HG03558 (cell line): Measurements from ENCODE around the gene ZFP28.

Experiments
- ATAC-seq: cut with Tn5 transposase; IDR thresholded peaks from one replicate; pipeline ENCODE4 v1.9.1; 2021; ENCODE audit warnings: moderate number of reproducible peaks; ENCODE audit not compliant: unreplicated experiment; ENCODE audit errors: extremely low read depth

Gene ZFP28

DNA sequence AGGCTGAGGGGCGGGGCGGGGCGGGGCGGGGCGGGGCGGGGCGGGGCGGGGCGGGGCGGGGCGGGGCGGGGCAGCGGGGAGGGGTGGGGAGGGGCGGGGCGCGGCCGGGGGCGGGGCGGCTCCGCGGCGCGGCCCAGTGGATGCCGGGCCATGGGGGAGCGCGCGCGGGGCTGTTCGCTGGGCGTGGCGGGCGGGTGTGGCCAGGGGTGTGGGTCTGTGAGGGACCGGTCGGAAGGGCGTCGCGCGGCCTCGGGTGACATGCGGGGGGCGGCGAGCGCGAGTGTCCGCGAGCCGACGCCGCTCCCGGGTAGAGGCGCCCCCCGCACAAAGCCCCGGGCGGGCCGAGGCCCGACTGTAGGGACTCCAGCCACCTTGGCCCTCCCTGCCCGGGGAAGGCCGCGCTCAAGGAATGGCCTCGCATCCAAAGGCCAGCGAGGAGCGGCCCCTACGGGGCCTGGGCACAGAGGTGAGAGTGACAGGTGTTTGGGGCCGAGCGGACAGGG is at the start of gene ZFP28:
Gene ZFP28 (plus strand): TSS at position 188 of the 503 bp plus-strand sequence. CDS start 71 bp downstream, at position 259.
- no peak for ATAC-seq

DNA sequence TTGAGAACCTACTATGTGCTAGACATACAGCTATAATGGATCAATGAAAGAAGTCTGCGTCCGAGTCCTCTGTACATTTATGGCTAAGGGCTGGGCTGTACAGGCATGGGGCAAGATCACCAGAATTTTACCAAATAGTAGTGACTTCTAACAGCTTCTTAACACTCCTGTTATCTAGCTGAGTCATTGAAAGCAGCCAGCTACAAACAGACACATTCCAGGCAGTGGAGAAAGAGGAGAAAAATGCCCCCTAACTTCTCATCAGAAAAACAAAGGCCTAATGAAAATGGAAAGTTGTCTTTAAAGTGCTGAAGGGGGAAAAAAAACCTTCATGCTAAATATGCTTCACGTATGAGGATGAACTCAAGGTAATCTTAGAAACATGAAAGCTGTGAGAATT is 47.3 kb upstream of the ZFP28 start:
- no peak for ATAC-seq

DNA sequence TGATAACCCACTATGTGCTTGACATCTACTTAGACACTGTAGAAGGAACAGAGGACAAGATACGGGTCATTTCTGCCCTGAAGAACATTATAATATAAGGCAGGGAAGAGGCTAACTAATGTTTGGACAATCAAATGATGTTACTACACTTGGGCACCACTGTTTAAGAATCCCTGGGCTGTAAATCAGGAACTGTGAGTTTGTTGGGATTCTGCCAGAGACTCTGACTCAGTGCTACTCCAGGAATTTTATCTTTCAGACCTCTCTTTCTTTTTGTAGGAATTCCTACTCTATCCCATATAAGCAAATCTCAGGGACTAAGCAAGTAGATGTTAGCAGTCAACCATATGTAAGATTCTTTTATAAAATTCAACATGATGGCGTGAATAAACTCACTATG is 34.2 kb upstream of the ZFP28 start:
- ATAC-seq = no peak

- no peak for ATAC-seq
These were observed 31.1 kb upstream of the ZFP28 start, which contains the start of gene ZNF471 for GRCh38 chr19:56507446-56508289. Gene ZNF471 (plus strand): TSS chr19:56507855. CDS start chr19:56511572, 3,717 bp downstream.

GRCh38 chr19:56508290-56508778 is 30.4 kb upstream of the ZFP28 start:
- no peak for ATAC-seq

GRCh38 chr19:56525214-56525860 is 13.4 kb upstream of the ZFP28 start:
- no peak for ATAC-seq

DNA sequence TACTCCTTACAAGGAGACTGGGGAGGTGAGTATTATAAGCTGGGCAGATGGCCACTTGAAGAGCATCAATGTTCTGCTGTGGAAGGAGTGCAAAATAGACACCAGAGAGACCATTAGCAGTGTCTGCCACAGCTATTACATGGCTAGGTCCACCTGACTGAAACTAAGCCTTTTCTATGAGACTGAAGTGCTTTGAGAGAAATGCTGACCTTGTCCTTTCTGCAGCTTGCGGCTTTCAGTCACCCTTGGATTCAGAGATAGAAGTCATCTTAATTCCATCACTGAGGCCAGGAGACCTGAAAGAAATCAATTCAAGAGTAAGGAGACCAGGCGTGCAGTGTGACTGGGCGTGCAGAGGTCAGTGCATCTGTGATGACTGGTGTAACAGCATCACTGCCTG is 1.3 kb upstream of the ZFP28 start:
- no peak for ATAC-seq

DNA sequence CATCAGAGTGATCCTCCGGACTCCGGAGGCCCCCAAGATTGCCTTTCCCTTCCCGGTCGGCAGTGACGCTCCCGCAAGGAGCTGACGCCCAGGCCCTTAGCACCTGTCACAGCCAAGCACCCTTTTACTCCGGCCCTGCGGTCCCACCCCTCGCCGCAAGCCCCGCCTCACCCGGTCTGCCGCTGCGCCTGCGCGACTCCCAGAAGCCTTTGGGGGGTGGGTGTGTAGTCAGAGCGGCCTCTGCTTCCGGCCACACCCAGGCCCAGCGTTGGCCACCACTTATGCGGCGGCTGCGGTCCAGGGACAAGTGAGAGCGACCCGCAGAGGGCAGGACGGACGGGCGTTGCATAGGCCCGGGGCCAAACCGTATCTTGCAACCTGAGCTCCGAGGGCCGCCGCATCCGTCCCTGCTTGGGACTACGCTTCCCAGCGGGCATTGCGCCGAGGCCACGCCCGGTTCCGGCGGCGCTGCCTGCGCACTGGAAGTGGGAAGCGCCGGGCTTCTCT is 441 bp upstream of the ZFP28 start:
- ATAC-seq = no peak

- ATAC-seq = no peak
These were observed 5.0 kb downstream of the ZFP28 start for GRCh38 chr19:56543776-56544175.

DNA sequence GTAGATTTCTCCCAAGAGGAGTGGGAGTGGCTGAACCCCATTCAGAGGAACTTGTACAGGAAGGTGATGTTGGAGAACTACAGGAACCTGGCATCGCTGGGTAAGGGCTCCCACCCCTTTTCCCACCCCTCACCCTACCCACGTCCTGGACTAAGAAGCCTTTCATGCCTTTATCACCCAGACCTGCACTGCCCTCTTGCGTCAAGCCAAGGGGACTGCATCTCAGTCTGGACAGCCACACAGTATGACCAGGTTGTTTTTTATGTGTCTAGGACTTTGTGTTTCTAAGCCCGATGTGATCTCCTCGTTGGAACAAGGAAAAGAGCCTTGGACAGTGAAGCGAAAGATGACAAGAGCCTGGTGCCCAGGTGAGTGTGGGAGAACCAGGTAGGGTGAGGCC is 8.8 kb downstream of the ZFP28 start:
- no peak for ATAC-seq

DNA sequence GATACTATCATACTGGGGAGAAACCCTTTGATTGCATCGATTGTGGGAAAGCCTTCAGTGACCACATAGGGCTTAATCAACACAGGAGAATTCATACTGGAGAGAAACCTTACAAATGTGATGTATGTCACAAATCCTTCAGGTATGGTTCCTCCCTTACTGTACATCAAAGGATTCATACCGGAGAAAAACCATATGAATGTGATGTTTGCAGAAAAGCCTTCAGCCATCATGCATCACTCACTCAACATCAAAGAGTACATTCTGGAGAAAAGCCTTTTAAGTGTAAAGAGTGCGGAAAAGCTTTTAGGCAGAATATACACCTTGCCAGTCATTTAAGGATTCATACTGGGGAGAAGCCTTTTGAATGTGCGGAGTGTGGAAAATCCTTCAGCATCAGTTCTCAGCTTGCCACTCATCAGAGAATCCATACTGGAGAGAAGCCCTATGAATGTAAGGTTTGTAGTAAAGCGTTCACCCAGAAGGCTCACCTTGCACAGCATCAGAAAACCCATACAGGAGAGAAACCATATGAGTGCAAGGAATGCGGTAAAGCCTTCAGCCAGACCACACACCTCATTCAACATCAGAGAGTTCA is 15.6 kb downstream of the ZFP28 start:
- ATAC-seq = no peak

DNA sequence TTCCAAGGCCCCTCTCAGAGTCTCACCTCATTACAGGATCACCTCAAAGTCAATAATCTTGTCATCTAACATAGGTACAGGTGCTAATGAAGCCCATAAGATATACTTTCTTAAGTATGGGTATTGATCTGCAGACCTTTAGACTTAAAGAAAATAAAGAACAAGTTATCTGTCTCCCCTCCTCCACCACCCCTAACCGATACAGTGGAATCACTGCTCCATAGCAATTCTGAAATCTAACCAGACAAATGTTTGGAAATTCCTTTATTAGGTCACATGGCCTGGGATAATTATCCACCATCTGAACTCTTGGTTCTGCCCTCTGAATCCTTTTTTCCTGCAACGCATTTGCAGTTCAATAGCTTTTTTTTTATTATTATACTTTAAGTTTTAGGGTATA is 24.0 kb downstream of the ZFP28 start:
- ATAC-seq = no peak

GRCh38 chr19:56566904-56567273 is 28.1 kb downstream of the ZFP28 start:
- ATAC-seq = peak; percentile 21

DNA sequence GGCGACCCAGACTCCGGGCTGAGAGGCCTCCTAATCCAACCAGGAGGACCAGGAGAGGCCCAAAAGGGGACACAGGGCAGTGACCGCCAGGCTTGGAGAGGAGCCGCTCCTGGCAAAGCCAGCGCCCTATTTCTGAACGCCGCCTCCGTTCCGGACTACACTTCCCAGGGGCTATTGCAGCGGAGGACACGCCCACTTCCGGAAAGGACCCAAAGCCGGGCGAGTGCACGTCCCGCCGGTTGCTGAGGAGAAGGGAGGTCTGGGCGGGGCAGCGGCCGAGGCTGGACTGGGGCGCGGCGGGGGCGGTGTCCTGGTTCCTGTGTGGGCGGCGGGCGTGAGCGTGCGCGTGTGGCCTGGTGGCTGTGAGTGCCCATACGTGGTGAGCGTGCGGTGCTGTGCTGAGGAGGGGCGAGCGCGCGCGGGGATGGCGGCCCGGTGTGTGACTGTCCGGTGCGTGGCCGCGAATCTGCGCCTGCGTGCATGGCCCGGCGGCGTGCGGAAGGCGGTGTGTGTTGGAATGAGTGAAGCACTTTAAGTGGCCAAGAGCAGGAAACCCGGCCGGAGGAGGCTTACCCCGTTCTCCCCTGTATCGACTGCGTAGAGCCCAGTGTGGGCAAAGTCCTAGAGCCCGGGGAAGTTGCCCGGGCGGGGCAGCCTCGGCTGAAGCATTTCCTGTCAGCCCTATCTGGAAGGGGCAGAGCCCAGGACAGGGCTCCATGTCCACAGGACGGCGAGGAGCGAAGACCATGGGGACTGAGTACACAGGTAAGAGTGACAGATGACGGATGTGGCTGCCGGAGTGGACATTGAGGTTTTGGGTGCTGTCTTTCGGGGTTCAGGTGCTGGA is 28.7 kb downstream of the ZFP28 start, which contains the start of gene ZNF470:
Gene ZNF470 (plus strand): TSS at position 195 of the 847 bp plus-strand sequence. CDS start 2,844 bp downstream, outside the sequence.
- peak; percentile 78 for ATAC-seq

GRCh38 chr19:56572589-56572988 is 33.8 kb downstream of the ZFP28 start:
- no peak for ATAC-seq

DNA sequence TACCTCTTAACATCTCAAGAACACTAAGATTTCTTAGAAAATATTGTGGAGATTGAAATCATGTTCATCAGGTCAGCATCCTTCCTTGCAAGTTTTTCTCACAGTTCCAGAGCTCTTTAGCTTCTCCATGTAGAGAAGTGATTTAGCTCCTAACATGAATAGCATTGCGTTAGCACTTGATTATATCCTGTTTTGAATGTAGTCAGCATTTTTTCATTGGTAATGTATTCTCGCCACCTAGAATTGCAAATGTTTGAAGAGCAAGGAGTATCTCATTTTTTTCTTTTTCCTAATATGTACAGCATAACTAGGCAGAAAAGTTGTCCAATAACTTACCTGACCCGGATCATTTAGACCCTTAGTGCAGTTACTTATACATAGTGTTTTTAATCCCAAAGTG is 35.2 kb downstream of the ZFP28 start:
- ATAC-seq = no peak

DNA sequence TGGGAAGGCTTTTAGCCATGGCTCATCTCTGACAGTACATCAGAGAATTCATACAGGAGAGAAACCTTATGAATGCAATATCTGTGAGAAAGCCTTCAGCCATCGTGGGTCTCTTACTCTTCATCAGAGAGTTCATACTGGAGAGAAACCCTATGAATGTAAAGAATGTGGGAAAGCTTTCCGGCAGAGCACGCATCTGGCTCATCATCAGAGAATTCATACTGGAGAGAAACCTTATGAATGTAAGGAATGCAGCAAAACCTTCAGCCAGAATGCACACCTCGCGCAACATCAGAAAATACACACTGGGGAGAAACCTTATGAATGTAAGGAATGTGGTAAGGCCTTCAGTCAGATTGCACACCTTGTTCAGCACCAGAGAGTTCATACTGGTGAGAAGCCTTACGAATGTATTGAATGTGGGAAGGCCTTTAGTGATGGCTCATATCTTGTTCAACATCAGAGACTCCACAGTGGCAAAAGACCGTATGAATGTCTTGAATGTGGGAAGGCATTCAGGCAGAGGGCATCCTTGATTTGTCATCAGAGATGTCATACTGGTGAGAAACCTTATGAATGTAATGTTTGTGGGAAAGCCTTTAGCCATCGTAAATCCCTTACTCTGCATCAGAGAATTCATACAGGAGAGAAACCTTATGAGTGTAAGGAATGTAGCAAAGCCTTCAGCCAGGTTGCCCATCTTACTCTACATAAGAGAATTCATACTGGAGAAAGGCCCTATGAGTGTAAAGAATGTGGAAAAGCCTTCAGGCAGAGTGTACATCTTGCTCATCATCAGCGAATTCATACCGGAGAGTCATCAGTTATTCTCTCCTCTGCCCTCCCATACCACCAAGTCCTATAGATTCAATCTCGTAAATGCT is 39.2 kb downstream of the ZFP28 start:
- ATAC-seq = no peak

DNA sequence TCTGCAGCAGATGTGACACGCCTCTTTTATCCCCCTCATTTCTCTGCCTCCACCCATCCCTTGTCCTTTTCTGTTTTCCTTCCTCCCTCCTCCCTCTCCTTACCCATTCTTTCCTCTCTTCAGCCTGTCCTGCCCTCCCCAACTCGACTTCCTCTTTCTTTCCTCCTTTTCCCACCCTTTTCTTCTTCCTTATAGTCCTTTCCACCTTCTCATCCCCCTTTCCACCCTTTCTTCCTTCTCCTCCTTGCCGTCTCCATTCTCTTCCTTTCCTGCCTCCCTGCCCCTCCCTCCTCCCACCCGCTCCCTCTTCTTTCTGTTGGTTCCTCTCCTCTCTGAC is 55.7 kb downstream of the ZFP28 start:
- ATAC-seq = no peak
